Activated CD4-positive, alpha-beta T cell treated with anti-CD3 and anti-CD28 coated beads, Interleukin-2, amount 10 ng/mL, durations not matched to agents 7 days and 5 days (primary cell): ENCODE data around the gene QTRT2. TPM values are rescaled to one million over a fixed set of nuclear protein-coding genes. Genes with fewer than 3 reads are reported as not detected.
A peak's percentile ranks its signal among the peaks of the same experiment; 100 is the strongest.

ENCODE experiments used
- CTCF ChIA-PET: fragments of 350-600 bp; sonication (Branson Sonifier 250); formaldehyde crosslinking; loops from one replicate; lab custom pipeline; 2021; ENCODE audit warnings: antibody characterized with exemption; lab: Charles Lee
- POLR2A ChIA-PET: fragments of 350-600 bp; sonication (Branson Sonifier 250); formaldehyde crosslinking; loops from one replicate; lab custom pipeline; 2021; ENCODE audit warnings: antibody characterized with exemption; lab: Charles Lee
- DNase-seq: peaks from one replicate; pipeline ENCODE4 v3.0.0-alpha.2; 2020
- H3K27ac Mint-ChIP-seq: one replicate; pipeline ENCODE4 v1.8.0; 2021; ENCODE audit warnings: mild to moderate bottlenecking, moderate library complexity, mixed read lengths
- H3K27me3 Mint-ChIP-seq: one replicate; pipeline ENCODE4 v1.8.0; 2021; ENCODE audit warnings: mixed read lengths
- H3K36me3 Mint-ChIP-seq: one replicate; pipeline ENCODE4 v1.8.0; 2021; ENCODE audit warnings: low read depth, mixed read lengths
- H3K4me1 Mint-ChIP-seq: one replicate; pipeline ENCODE4 v1.8.0; 2021; ENCODE audit warnings: mixed read lengths
- H3K4me3 Mint-ChIP-seq: one replicate; pipeline ENCODE4 v1.8.0; 2021; ENCODE audit warnings: mild to moderate bottlenecking, moderate library complexity, mixed read lengths
- H3K9me3 Mint-ChIP-seq: one replicate; pipeline ENCODE4 v1.8.0; 2021; ENCODE audit warnings: mixed read lengths
- total RNA-seq, 2 experiments: library from RNA; stranded (reverse); gene quantifications; one replicate each; pipeline ENCODE4 v1.2.3, GENCODE V29; 2021

The QTRT2 gene
- total RNA-seq, 2 experiments from 2014 or later: 28.7 to 38.3 TPM

GRCh38 chr3:114043205-114043604 lies 13.3 kb upstream of the QTRT2 start:
- ChIA-PET POLR2A (interaction anchor here (0.6 kb wide), 1 partner anchor 25 kb away, joined by 5 read pairs; no protein-coding TSS in a partner anchor), CTCF (interaction anchor here (1.3 kb wide), 1 partner anchor 9 kb away, joined by 3 read pairs; no protein-coding TSS in a partner anchor)
- no peaks in the 10 kb centered on the region for H3K27me3 Mint-ChIP-seq
- H3K36me3 Mint-ChIP-seq: no peaks in the 10 kb centered on the region
- no peaks in the 10 kb centered on the region for H3K9me3 Mint-ChIP-seq
- H3K4me3 Mint-ChIP-seq: no peak overlapping the region
- H3K27ac Mint-ChIP-seq: no peak overlapping the region
- H3K4me1 Mint-ChIP-seq: no peaks in the 10 kb centered on the region
- no peak for DNase-seq

DNA sequence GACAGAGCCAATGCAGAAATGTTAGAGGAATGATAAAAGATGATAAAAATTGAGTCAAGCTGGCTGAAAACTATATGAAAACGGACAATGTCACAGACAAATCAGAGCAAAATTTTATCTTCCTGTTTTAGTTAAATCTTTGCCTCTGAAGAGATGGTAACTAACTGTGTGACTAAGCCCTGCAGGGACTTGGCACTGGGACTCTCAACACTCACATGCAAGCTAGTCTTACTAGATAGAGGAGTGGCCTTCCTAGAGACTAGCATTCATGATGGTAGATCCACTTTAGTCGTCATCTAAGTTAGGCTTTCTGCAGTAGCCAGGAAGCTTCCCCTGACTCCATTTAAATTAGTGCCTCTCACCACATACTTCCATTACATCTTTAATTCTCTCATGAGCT lies 4.3 kb upstream of the QTRT2 start:
- DNase-seq: no peak
- no peaks in the 10 kb centered on the region for H3K27me3 Mint-ChIP-seq
- H3K9me3 Mint-ChIP-seq: no peaks in the 10 kb centered on the region
- ChIA-PET POLR2A (interaction anchor here (0.6 kb wide), 1 partner anchor 251 kb away, joined by 3 read pairs; no protein-coding TSS in a partner anchor), CTCF (interaction anchor here (1.2 kb wide), 1 partner anchor 9 kb away, joined by 3 read pairs; no protein-coding TSS in a partner anchor)
- H3K4me3 Mint-ChIP-seq: no peak overlapping the region
- no peaks in the 10 kb centered on the region for H3K36me3 Mint-ChIP-seq
- no peak overlapping the region for H3K27ac Mint-ChIP-seq
- peaks cover 12% of the 10 kb centered on the region for H3K4me1 Mint-ChIP-seq

GRCh38 chr3:114057011-114057347 lies 442 bp downstream of the QTRT2 start:
- peaks cover 7% of the 10 kb centered on the region for H3K36me3 Mint-ChIP-seq
- POLR2A ChIA-PET: no interaction called here

DNA sequence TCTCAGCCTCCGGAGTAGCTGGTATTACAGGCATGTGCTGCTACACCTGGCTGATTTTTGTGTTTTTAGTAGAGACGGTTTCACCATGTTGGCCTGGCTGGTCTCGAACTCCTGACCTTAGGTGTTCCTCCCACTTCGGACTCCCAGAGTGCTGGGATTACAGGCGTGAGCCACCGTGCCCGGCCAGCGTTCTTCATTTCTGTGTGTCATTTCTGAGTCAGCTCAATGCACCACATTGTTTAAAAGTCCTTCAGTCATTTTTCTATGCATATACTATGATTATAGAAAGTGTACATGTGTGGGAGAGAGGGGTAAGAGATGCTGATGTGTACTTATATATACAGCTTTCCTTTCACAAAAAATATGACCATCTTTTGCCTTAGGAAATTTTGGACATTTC lies 2.1 kb downstream of the QTRT2 start:
- ChIA-PET POLR2A (no interaction called here), CTCF (no interaction called here)
- Mint-ChIP-seq H3K27me3 (no peaks in the 10 kb centered on the region), H3K27ac (no peak overlapping the region), H3K36me3 (peaks cover 8% of the 10 kb centered on the region), H3K9me3 (no peaks in the 10 kb centered on the region), H3K4me1 (peaks cover 42% of the 10 kb centered on the region), H3K4me3 (peak overlapping the region; percentile 57)
- no peak for DNase-seq

More at GRCh38 chr3:114057011-114057347, 442 bp downstream of the QTRT2 start:
- peak overlapping the region; percentile 83 for H3K4me3 Mint-ChIP-seq
- no peak for DNase-seq
- CTCF ChIA-PET: no interaction called here
- H3K27ac Mint-ChIP-seq: peak overlapping the region; percentile 90
- H3K9me3 Mint-ChIP-seq: no peaks in the 10 kb centered on the region
- H3K27me3 Mint-ChIP-seq: no peaks in the 10 kb centered on the region
- peaks cover 38% of the 10 kb centered on the region for H3K4me1 Mint-ChIP-seq

GRCh38 chr3:114060906-114061655 lies 4.5 kb downstream of the QTRT2 start:
- Mint-ChIP-seq H3K36me3 (peaks cover 16% of the 10 kb centered on the region), H3K9me3 (no peaks in the 10 kb centered on the region), H3K4me1 (peaks cover 31% of the 10 kb centered on the region), H3K27me3 (no peaks in the 10 kb centered on the region), H3K27ac (no peak overlapping the region), H3K4me3 (no peak overlapping the region)
- POLR2A ChIA-PET: interaction anchor here (0.7 kb wide), 1 partner anchor 393 kb away, joined by 6 read pairs; no protein-coding TSS in a partner anchor
- CTCF ChIA-PET: no interaction called here
- DNase-seq: no peak

DNA sequence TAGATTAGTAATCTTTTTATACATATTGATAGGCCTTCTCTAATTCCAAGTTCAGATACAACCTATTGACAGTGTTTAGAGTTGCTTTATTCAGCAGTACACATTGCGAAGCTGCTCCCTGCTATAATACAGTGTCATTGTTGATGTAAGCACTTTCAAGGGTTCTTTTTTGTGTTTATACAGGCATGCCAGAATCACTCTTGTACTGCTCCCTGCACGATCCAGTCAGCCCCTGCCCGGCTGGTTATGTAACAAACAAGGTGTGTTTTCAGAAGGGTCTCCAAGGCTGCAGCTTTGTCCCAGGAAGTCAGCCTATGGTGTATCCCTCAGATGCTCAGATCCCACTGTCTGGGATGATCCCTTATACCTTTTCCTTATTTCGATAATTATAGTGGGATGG lies 11.3 kb downstream of the QTRT2 start:
- Mint-ChIP-seq H3K4me1 (peaks cover 2% of the 10 kb centered on the region), H3K27me3 (no peaks in the 10 kb centered on the region), H3K4me3 (no peak overlapping the region), H3K36me3 (peaks cover 43% of the 10 kb centered on the region), H3K27ac (no peak overlapping the region), H3K9me3 (no peaks in the 10 kb centered on the region)
- DNase-seq: no peak
- CTCF ChIA-PET: interaction anchor here (1.1 to 1.5 kb wide), 2 partner anchors 9 to 13 kb away, joined by 3 to 4 read pairs; no protein-coding TSS in a partner anchor
- POLR2A ChIA-PET: no interaction called here

- H3K27me3 Mint-ChIP-seq: no peaks in the 10 kb centered on the region
- peaks cover 43% of the 10 kb centered on the region for H3K36me3 Mint-ChIP-seq
- ChIA-PET POLR2A (no interaction called here), CTCF (no interaction called here)
- H3K9me3 Mint-ChIP-seq: no peaks in the 10 kb centered on the region
- no peaks in the 10 kb centered on the region for H3K4me1 Mint-ChIP-seq
- no peak for DNase-seq
- H3K4me3 Mint-ChIP-seq: no peak overlapping the region
- no peak overlapping the region for H3K27ac Mint-ChIP-seq
Observed at GRCh38 chr3:114068336-114068735, 11.8 kb downstream of the QTRT2 start.

- no peaks in the 10 kb centered on the region for H3K4me1 Mint-ChIP-seq
- no peaks in the 10 kb centered on the region for H3K9me3 Mint-ChIP-seq
- H3K4me3 Mint-ChIP-seq: no peak overlapping the region
- CTCF ChIA-PET: no interaction called here
- H3K27me3 Mint-ChIP-seq: no peaks in the 10 kb centered on the region
- H3K36me3 Mint-ChIP-seq: peaks cover 55% of the 10 kb centered on the region
- POLR2A ChIA-PET: no interaction called here
- DNase-seq: no peak
- H3K27ac Mint-ChIP-seq: no peak overlapping the region
Observed at GRCh38 chr3:114071786-114072185, 15.2 kb downstream of the QTRT2 start.

DNA sequence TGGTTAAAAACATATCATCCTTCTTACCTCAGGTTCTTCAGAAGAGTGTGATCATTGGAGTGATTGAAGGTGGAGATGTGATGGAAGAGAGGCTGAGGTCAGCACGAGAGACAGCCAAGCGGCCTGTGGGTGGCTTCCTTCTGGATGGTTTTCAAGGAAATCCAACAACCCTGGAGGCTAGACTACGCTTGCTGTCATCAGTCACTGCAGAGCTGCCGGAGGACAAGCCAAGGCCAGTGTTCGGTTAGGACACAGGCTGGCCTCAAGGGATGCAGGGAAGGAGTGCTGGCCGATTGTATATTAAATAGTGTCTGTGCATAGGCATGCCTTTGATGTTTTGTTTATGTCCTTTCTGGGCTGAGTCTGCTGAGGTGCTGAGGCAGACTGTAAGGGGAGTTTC lies 20.2 kb downstream of the QTRT2 start:
- no peak overlapping the region for H3K4me3 Mint-ChIP-seq
- ChIA-PET CTCF (interaction anchor here (1.0 kb wide), 1 partner anchor 10 kb away, joined by 4 read pairs; no protein-coding TSS in a partner anchor), POLR2A (no interaction called here)
- no peaks in the 10 kb centered on the region for H3K4me1 Mint-ChIP-seq
- H3K27me3 Mint-ChIP-seq: no peaks in the 10 kb centered on the region
- DNase-seq: no peak
- peaks cover 69% of the 10 kb centered on the region for H3K36me3 Mint-ChIP-seq
- H3K27ac Mint-ChIP-seq: no peak overlapping the region
- no peaks in the 10 kb centered on the region for H3K9me3 Mint-ChIP-seq

DNA sequence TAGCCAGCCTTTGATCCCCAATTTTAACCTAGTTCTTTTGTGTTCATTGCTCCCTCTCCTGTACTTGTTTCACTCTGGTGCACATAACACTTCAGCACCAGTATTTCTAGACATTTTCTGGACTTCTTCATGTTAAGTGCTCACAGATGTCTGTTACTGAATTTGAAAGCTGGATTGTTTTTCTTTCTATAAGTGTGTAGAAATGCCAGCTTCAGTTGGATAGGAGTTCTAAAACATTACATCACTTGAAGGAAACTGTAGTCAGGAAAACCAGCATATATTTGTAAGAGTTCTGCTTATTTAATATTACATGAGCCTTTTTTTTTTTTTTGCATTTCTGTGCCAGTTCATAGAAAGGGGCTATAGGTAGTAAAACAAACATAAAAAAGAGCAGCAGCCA lies 21.6 kb downstream of the QTRT2 start:
- Mint-ChIP-seq H3K4me3 (no peak overlapping the region), H3K9me3 (no peaks in the 10 kb centered on the region), H3K27me3 (no peaks in the 10 kb centered on the region), H3K36me3 (peaks cover 68% of the 10 kb centered on the region), H3K27ac (no peak overlapping the region), H3K4me1 (no peaks in the 10 kb centered on the region)
- ChIA-PET CTCF (interaction anchor here (0.8 kb wide), 1 partner anchor 18 kb away, joined by 3 read pairs; no protein-coding TSS in a partner anchor), POLR2A (no interaction called here)
- DNase-seq: no peak

- CTCF ChIA-PET: no interaction called here
- DNase-seq: no peak
- H3K9me3 Mint-ChIP-seq: no peaks in the 10 kb centered on the region
- H3K36me3 Mint-ChIP-seq: peaks cover 69% of the 10 kb centered on the region
- no peaks in the 10 kb centered on the region for H3K4me1 Mint-ChIP-seq
- H3K27ac Mint-ChIP-seq: no peak overlapping the region
- no peaks in the 10 kb centered on the region for H3K27me3 Mint-ChIP-seq
- no peak overlapping the region for H3K4me3 Mint-ChIP-seq
- POLR2A ChIA-PET: no interaction called here
Observed at GRCh38 chr3:114079761-114080160, 23.2 kb downstream of the QTRT2 start.

- no peak overlapping the region for H3K27ac Mint-ChIP-seq
- no peak overlapping the region for H3K4me3 Mint-ChIP-seq
- DNase-seq: no peak
- H3K36me3 Mint-ChIP-seq: peaks cover 67% of the 10 kb centered on the region
- ChIA-PET CTCF (no interaction called here), POLR2A (no interaction called here)
- H3K9me3 Mint-ChIP-seq: no peaks in the 10 kb centered on the region
- no peaks in the 10 kb centered on the region for H3K4me1 Mint-ChIP-seq
- H3K27me3 Mint-ChIP-seq: no peaks in the 10 kb centered on the region
Observed at GRCh38 chr3:114080201-114080600, 23.7 kb downstream of the QTRT2 start.

DNA sequence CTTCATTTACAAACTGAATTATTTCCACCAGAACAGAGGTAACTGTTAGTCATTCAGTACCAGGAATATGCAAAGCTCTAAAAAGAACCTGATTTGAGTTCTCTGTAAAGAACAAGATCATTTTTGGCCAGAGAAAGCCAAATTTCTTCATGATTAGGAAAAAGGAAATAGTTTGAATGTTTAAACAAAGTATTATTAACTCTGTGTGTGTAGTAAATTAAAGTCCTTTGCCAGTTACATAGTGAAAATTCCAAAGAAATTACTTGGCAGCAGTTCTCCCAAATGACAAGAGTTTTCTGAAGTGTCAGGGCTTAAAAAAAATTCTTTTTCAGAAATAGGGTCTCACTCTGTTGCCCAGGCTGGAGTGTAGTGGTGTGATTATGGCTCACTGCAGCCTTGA lies 24.5 kb downstream of the QTRT2 start:
- no peak for DNase-seq
- H3K36me3 Mint-ChIP-seq: peaks cover 74% of the 10 kb centered on the region
- H3K4me1 Mint-ChIP-seq: no peaks in the 10 kb centered on the region
- CTCF ChIA-PET: no interaction called here
- H3K9me3 Mint-ChIP-seq: no peaks in the 10 kb centered on the region
- H3K27me3 Mint-ChIP-seq: no peaks in the 10 kb centered on the region
- POLR2A ChIA-PET: no interaction called here
- H3K4me3 Mint-ChIP-seq: no peak overlapping the region
- no peak overlapping the region for H3K27ac Mint-ChIP-seq
